ENCODE results near the gene SIK1.
"Not testable (repeated sequence)": the region's sequence is repeated elsewhere in the genome, so short reads cannot be mapped to it uniquely, and the experiment has no call there.

The SIK1 gene

DNA sequence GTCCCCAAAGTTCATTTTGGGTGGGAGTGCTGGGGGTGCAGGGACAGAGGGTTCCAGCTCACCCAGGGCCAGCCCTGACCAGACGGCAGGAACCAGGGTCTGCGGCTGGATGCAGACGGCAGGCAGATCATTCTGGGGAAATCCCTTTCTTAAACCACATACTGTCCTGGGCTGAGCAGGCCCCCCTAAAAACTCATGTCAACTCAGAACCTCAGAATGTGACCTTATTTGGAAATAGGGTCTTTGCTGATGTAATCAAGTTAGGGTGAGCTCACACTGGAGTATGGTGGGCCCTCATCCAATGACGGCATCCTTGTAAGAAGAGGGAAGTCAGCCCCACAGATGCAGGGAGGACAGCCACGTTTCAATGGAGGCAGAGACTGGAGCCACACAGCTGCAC lies 27.2 kb upstream of the SIK1 start:
- H3K9me3 ChIP-seq (ENCODE audit: control insufficient read depth, low read length); H3K4me1 ChIP-seq (ENCODE audit: control insufficient read depth, insufficient read depth, low read length); H3K4me3 ChIP-seq (ENCODE audit: low read length); H3K36me3 ChIP-seq (ENCODE audit: control insufficient read depth, insufficient read depth, low read length); H3K9ac ChIP-seq (ENCODE audit: low read length); H3K27me3 ChIP-seq (ENCODE audit: control insufficient read depth, insufficient read depth, low read length): not testable (repeated sequence)

DNA sequence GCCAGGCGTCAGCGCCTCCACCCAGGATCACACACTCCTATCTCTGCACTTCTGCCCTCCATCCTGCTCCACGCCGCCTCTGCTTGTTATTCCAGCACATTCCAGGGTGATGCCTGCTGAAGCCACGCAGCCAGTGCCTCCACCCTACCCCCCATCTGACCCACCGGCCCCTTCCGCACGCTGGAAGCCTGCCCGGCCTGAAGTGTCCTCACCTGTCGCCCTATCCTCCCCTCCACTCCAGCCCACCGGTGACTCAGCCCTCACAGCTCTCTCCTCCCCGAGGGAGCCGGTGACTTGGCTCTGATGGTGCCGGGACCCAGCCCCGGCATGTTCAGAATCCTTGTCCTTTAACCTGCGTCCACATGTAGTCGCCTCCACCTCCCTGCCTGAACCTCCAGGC lies 24.9 kb upstream of the SIK1 start:
- H3K36me3 ChIP-seq (ENCODE audit: control insufficient read depth, insufficient read depth, low read length); H3K9me3 ChIP-seq (ENCODE audit: control insufficient read depth, low read length); H3K9ac ChIP-seq (ENCODE audit: low read length); H3K4me3 ChIP-seq (ENCODE audit: low read length); H3K4me1 ChIP-seq (ENCODE audit: control insufficient read depth, insufficient read depth, low read length); H3K27me3 ChIP-seq (ENCODE audit: control insufficient read depth, insufficient read depth, low read length): not testable (repeated sequence)

DNA sequence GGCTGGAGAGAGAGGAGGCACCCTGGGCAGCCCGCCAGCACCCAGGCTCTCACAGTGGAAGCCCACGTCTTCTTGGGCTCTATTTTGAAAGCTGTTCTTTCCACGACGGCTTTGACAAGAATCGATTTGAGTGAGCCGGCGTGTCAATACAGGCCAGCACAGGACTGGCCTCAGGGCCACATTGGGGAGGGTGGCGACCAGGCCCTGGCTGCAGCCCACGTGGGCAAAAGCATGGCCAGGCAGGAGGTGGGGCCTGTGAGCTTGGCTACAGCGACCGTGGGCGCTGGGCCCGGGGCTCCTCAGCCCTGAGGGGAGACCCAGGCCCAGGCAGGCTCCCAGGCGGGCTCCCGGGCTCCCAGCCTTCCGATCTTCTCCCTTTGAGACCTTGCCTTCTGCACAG lies 23.4 kb upstream of the SIK1 start:
- not testable (repeated sequence) for H3K4me3 ChIP-seq (ENCODE audit: low read length); H3K36me3 ChIP-seq (ENCODE audit: control insufficient read depth, insufficient read depth, low read length); H3K27me3 ChIP-seq (ENCODE audit: control insufficient read depth, insufficient read depth, low read length); H3K9me3 ChIP-seq (ENCODE audit: control insufficient read depth, low read length); H3K4me1 ChIP-seq (ENCODE audit: control insufficient read depth, insufficient read depth, low read length); H3K9ac ChIP-seq (ENCODE audit: low read length)

DNA sequence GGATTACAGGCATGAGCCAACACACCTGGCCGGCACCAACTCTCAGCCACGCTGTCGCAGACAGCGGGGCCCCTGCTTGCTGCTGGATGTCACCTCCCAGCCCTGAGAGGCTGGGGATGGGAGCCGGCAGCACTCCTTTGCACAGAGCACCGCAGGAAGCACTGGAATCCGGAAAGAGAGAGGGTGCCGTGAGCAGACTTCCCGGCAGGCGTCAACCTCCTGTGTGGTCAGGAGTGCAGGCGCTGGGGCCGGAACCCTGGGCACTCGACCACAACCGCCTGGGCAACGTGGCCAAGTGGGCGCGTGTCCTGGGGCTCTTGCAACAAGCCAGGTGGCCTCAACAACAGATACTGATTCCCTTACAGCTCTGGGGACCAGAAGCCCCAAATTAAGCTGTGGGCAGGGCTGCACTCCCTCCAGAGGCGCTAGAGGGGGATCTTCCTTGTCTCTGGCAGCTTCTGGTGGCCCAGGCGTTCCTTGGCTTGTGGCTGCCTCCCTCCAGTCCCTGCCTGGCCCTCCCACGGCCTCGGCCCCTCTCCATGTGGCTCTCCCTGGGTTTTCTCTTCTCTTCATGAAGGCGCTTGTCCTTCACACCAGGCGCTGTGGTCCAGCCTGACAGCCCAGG lies 20.5 kb upstream of the SIK1 start:
- H3K4me3 ChIP-seq (ENCODE audit: low read length); H3K4me1 ChIP-seq (ENCODE audit: control insufficient read depth, insufficient read depth, low read length); H3K9ac ChIP-seq (ENCODE audit: low read length): not testable (repeated sequence)

DNA sequence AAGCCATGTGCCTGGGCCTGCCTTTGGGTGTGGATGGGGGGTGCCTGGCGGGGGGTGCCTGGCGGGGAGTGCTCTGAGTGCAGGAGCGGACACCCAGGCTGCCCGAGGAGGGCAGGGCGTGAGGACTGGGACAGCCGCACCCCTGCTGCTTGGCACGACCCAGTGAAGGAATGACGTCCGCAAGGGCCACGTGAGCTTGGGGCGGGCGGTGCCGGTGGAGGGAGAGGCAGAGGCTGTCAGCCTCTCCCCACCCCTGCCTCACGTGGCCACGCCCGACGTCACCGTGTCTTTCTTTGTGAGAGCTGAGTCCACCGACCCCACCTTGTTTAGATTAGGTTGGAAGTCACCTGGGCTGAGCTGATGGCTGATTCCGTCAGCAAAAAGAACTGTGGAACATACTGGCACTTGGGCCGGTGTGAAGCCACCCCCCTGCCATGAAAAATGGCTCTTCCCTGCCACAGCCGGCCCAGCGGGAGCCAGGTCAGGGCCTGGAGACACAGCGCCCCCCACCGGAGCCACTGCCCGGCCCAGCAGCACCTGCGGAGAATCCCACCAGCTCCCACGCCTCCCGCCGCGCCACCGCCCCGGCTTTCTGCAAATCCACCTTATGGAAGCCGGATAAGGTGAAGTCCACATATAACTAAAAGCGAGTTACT lies 19.5 kb upstream of the SIK1 start:
- not testable (repeated sequence) for H3K4me1 ChIP-seq (ENCODE audit: control insufficient read depth, insufficient read depth, low read length); H3K27me3 ChIP-seq (ENCODE audit: control insufficient read depth, insufficient read depth, low read length); H3K9me3 ChIP-seq (ENCODE audit: control insufficient read depth, low read length); H3K36me3 ChIP-seq (ENCODE audit: control insufficient read depth, insufficient read depth, low read length); H3K9ac ChIP-seq (ENCODE audit: low read length); H3K4me3 ChIP-seq (ENCODE audit: low read length)

More for the DNA sequence above, 20.5 kb upstream of the SIK1 start:
- not testable (repeated sequence) for H3K36me3 ChIP-seq (ENCODE audit: control insufficient read depth, insufficient read depth, low read length); H3K27me3 ChIP-seq (ENCODE audit: control insufficient read depth, insufficient read depth, low read length); H3K9me3 ChIP-seq (ENCODE audit: control insufficient read depth, low read length)

DNA sequence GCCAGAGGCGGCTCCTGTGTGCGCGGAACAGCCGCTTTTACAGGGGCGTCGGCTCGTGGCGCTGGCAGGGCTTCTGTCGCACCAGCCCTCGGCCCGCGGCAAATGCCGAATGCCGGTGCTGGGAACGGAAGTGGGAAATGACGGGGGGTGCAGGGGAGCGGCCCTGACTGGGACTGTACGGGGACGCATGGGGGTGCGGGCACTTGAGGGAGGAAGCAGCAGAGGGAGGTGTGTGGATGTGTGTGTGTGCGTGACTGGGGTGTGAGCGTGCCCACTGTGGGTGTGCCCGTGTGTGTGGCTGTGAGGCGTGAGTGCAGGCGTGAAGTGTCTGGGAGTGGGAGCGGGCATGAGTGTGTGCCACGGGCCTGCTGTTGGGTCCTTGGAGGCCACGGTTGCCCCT lies 17.6 kb upstream of the SIK1 start:
- H3K9me3 ChIP-seq (ENCODE audit: control insufficient read depth, low read length); H3K27me3 ChIP-seq (ENCODE audit: control insufficient read depth, insufficient read depth, low read length); H3K9ac ChIP-seq (ENCODE audit: low read length); H3K4me3 ChIP-seq (ENCODE audit: low read length); H3K36me3 ChIP-seq (ENCODE audit: control insufficient read depth, insufficient read depth, low read length); H3K4me1 ChIP-seq (ENCODE audit: control insufficient read depth, insufficient read depth, low read length): not testable (repeated sequence)

DNA sequence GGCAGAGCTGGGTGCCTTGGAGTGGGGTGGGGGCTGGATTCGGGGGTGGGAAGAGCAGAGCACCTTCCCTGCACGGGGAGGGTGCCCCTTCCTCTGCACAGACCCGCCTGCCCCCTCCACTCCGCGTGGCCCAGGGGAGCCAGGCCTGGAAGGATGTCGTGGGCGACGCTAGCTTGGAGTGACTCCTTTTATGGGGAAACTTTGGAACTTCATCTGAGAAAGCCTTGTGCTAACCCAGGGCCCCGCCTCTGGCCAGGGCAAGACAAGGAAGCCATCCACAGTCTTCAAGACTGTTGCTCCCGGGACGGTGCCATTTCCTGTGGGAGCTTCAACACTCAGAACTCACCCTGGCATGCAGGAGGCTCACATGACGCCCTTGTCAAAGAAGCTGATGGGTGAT lies 15.6 kb upstream of the SIK1 start:
- H3K9ac ChIP-seq (ENCODE audit: low read length); H3K36me3 ChIP-seq (ENCODE audit: control insufficient read depth, insufficient read depth, low read length); H3K4me1 ChIP-seq (ENCODE audit: control insufficient read depth, insufficient read depth, low read length); H3K4me3 ChIP-seq (ENCODE audit: low read length); H3K27me3 ChIP-seq (ENCODE audit: control insufficient read depth, insufficient read depth, low read length); H3K9me3 ChIP-seq (ENCODE audit: control insufficient read depth, low read length): not testable (repeated sequence)

DNA sequence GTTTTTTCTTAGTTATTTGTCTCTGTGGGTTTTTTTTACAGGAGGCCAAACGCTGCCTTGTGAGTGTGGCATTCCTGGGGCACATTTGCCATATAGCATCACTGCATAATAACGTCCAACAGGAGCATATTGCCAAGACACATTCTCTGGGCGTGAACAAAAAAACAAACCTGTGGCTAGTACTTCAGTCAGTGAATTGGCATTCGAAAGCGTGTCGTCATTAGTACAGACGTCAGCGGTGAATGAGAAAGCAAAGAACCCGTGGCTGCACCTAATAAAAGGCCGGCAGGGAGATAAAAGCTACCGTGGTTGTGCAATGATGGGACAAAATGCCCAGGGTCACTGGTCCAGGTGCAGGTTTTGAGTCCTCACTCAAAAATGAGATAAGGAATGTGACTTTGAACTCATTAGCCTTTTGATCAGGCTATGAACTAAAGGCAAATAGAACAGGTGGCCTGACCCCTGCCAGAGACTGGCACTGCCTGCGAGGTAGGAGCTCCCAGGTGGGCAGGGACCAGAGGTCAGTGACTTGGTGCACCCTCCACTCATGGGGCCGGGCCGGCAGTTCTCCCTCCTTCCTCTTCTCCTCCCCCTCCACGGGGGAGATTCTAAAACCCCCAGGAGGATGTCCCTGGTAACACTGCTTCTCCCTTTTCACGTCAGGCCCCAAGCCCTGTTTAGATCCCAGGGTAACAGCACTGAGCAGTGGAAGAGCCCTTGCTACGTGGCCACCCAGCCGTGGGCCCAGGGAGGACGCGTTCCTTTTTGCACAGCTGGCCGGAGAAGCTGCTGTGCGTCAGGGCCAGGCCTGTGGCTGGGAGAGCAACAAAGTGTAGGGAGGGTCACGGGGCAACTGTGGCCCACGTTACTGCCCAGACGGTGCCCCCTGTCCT lies 14.2 kb upstream of the SIK1 start:
- H3K4me3 ChIP-seq (ENCODE audit: low read length); H3K36me3 ChIP-seq (ENCODE audit: control insufficient read depth, insufficient read depth, low read length); H3K9ac ChIP-seq (ENCODE audit: low read length); H3K4me1 ChIP-seq (ENCODE audit: control insufficient read depth, insufficient read depth, low read length); H3K9me3 ChIP-seq (ENCODE audit: control insufficient read depth, low read length); H3K27me3 ChIP-seq (ENCODE audit: control insufficient read depth, insufficient read depth, low read length): not testable (repeated sequence)

DNA sequence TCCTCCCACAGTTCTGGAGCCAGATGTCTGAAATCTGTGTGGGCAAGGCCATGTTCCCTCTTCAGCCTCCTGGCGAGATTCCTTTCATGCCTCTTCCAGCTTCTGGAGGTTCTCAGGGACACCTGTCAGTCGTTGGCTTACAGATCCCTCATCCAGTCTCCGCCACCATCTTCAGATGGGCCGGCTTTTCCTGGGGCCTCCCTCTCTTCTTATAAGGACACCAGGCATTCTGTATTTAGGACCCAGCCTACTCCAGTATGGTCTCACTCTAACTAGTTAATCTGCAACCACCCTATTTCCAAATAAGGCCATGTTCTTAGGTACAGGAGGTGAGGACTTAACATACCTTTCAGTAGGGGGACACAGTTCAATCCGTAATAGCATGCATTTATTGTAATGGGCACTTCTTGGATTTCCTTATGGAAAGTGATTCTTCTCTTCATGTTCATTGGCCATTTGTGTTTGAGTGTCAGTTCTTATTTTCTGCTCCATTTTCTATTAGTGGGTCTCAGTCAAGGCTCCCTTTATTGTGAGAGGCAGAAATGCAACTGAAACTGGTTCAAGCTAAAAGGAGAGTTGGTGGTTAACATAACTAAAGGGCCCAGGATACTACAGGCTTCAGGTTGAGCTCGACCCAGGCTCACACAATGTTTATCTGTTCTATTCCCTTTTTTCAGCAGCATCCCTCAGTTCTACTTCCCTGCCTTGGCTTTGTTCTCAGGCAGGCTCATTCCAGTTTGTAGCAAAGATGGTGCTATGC lies 12.6 kb upstream of the SIK1 start:
- H3K36me3 ChIP-seq (ENCODE audit: control insufficient read depth, insufficient read depth, low read length); H3K9me3 ChIP-seq (ENCODE audit: control insufficient read depth, low read length); H3K4me3 ChIP-seq (ENCODE audit: low read length); H3K27me3 ChIP-seq (ENCODE audit: control insufficient read depth, insufficient read depth, low read length); H3K4me1 ChIP-seq (ENCODE audit: control insufficient read depth, insufficient read depth, low read length); H3K9ac ChIP-seq (ENCODE audit: low read length): not testable (repeated sequence)

DNA sequence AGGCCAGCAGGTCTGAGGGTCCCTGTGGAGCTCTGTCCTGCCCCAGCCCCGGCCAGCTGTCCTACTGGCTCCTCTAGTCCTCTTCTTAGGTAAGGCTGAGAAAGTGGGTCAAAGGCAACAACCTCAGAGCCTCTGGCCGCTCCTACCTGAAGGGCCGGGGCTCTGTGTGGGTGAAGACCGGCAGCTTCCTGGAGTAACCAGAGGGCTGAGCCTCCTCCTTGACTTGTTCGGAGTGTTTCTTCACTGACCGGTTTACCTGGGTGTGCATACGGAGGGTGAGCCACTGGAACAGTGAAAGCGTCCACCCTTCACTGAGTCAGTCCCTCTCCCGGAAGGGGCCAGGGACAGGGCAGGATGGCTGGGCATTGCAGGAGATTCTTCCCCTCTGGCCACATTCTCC lies 9.3 kb upstream of the SIK1 start:
- not testable (repeated sequence) for H3K36me3 ChIP-seq (ENCODE audit: control insufficient read depth, insufficient read depth, low read length); H3K4me1 ChIP-seq (ENCODE audit: control insufficient read depth, insufficient read depth, low read length); H3K4me3 ChIP-seq (ENCODE audit: low read length); H3K9ac ChIP-seq (ENCODE audit: low read length); H3K27me3 ChIP-seq (ENCODE audit: control insufficient read depth, insufficient read depth, low read length); H3K9me3 ChIP-seq (ENCODE audit: control insufficient read depth, low read length)

DNA sequence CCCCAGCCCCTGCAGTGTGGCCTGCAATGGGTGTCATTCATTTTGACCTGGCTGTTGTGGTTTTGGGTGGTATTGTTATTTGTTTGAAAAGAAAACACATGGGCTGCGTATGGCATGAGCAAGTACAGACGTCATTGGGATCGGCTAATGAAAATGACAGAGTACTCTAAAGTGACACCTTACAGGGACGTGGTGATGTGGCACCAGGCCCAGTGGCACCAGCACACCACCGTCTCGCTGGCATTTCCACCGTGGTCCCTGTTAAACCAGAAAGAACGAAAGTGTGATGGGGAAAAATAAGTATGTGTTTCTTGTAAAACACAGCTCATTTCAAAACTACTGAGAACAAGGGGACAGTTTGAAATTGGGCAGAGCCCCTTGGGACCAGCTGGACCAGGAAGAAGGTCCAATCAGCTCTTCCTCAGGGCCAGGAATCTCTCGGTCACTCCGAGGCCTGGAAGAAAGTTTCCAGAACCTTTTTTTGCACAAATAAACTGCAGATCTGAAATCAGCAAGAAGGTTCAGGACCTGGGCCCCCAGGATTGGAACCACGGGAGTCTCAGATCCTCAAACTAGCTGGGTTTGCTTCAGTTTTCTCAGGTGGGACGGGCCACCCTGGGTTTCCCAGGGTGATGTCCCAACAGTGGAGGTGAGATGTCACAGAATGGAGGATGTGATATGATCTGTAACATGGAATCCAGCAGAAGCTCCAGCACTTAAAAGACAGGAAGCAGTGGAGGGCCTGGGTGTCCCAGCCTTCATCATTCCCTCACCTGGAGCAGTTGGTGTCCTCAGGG lies 6.6 kb upstream of the SIK1 start:
- H3K4me3 ChIP-seq (ENCODE audit: low read length); H3K9me3 ChIP-seq (ENCODE audit: control insufficient read depth, low read length); H3K4me1 ChIP-seq (ENCODE audit: control insufficient read depth, insufficient read depth, low read length); H3K9ac ChIP-seq (ENCODE audit: low read length); H3K36me3 ChIP-seq (ENCODE audit: control insufficient read depth, insufficient read depth, low read length); H3K27me3 ChIP-seq (ENCODE audit: control insufficient read depth, insufficient read depth, low read length): not testable (repeated sequence)
